HEK293 (cell line): ENCODE results near the gene STPG2.

Experiments used
- CTCF ChIP-seq: fragments of 450-650 bp; formaldehyde crosslinking; IDR thresholded peaks from 2 replicates; pipeline ENCODE4 v1.5.1; 2016; ENCODE audit warnings: missing biosample characterization, missing genetic modification characterization
- ZFP41 ChIP-seq: fragments of 450-650 bp; formaldehyde crosslinking; IDR thresholded peaks from 2 replicates; pipeline ENCODE4 v1.5.1; 2016; ENCODE audit warnings: missing biosample characterization, missing genetic modification characterization, borderline replicate concordance
- ZNF514 ChIP-seq: fragments of 450-650 bp; formaldehyde crosslinking; IDR thresholded peaks from 2 replicates; pipeline ENCODE4 v1.5.1; 2016; ENCODE audit warnings: missing biosample characterization, missing genetic modification characterization

GRCh38 chr4:98151145-98151924 lies 8.1 kb upstream of the STPG2 start:
- TF ChIP-seq ZFP41 (tag by site-specific recombination): no peak
- no peak for TF ChIP-seq ZNF514
- TF ChIP-seq CTCF (tag by site-specific recombination): no peak
